Subcutaneous adipose tissue (tissue), 4 donors: ENCODE data around the gene CMTM7. TPM values are rescaled to one million over a fixed set of nuclear protein-coding genes. Genes with fewer than 3 reads are reported as not detected.

ENCODE experiments used
- CTCF ChIP-seq: fragments of 450-650 bp; IDR thresholded peaks from one replicate; pipeline ENCODE4 v1.5.1; 2016; ENCODE audit warnings: low read depth, mild to moderate bottlenecking, control low read depth, antibody characterized with exemption, moderate library complexity
- total RNA-seq, 4 donors: library from RNA; depleted of rRNA; stranded (reverse); fragments of >200 nt; gene quantifications; one replicate each; pipeline ENCODE4 v1.1.0, GENCODE V29; 2016

The CMTM7 gene
- total RNA-seq, 4 donors from 2014 or later: 12.1 to 45.9 (median 33.1) TPM

GRCh38 chr3:32373276-32373675 lies 18.4 kb upstream of the CMTM7 start:
- no peak for TF ChIP-seq CTCF

- no peak for TF ChIP-seq CTCF
Measured at GRCh38 chr3:32373844-32374243, 17.8 kb upstream of the CMTM7 start.

GRCh38 chr3:32374788-32375595 lies 16.7 kb upstream of the CMTM7 start:
- no peak for TF ChIP-seq CTCF

- TF ChIP-seq CTCF: no peak
Measured at GRCh38 chr3:32375596-32375930, 16.1 kb upstream of the CMTM7 start.

GRCh38 chr3:32376115-32376514 lies 15.5 kb upstream of the CMTM7 start:
- TF ChIP-seq CTCF: no peak

- no peak for TF ChIP-seq CTCF
Measured at GRCh38 chr3:32379831-32380500, 11.7 kb upstream of the CMTM7 start.

GRCh38 chr3:32381922-32382321 lies 9.7 kb upstream of the CMTM7 start:
- TF ChIP-seq CTCF: no peak
